BLaER1 (cell line): ENCODE measurements around the gene CPEB3.

Source experiments
- H3K27ac ChIP-seq: shearing (Covaris generic); formaldehyde crosslinking; 2 replicates; pipeline ENCODE4 v1.8.1; 2022
- H3K27me3 ChIP-seq: shearing (Covaris generic); formaldehyde crosslinking; 2 replicates; pipeline ENCODE4 v1.8.1; 2022
- H3K36me3 ChIP-seq: shearing (Covaris generic); formaldehyde crosslinking; 2 replicates; pipeline ENCODE4 v1.8.1; 2022
- H3K4me1 ChIP-seq: shearing (Covaris generic); formaldehyde crosslinking; 2 replicates; pipeline ENCODE4 v1.8.1; 2022
- H3K4me2 ChIP-seq: shearing (Covaris generic); formaldehyde crosslinking; 2 replicates; pipeline ENCODE4 v1.8.1; 2022
- H3K4me3 ChIP-seq: shearing (Covaris generic); formaldehyde crosslinking; 2 replicates; pipeline ENCODE4 v1.8.1; 2022
- H3K9ac ChIP-seq: shearing (Covaris generic); formaldehyde crosslinking; 2 replicates; pipeline ENCODE4 v1.8.1; 2022
- H3K9me3 ChIP-seq: shearing (Covaris generic); formaldehyde crosslinking; 2 replicates; pipeline ENCODE4 v1.8.1; 2022
- H4K20me1 ChIP-seq: shearing (Covaris generic); formaldehyde crosslinking; 2 replicates; pipeline ENCODE4 v1.8.1; 2022
- Cebpa-rat ChIP-seq: shearing (Covaris generic); IDR thresholded peaks from 2 replicates; pipeline ENCODE4 v1.8.1; 2022

The CPEB3 gene

DNA sequence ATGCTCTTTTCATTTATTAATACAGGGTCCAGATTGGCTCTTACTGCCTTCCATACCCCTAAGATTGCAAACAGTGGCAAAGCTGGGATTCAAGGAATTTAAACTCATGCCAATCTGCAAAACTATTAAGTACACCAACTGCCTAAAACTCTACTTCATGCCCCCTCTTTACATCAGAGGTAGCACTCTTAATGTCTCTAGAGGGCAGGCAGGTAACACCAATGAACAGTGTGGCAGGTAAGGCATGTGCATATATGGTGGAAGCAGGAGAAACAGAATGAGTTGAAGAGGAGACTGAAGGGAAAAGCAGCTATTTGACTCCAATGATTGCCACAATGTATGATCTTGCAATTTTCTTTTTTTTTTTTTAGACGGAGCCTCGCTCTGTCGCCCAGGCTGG is 210.6 kb downstream of the CPEB3 start:
- H3K27me3 ChIP-seq: no peaks in the 10 kb centered on the region
- TF ChIP-seq Cebpa-rat: no peak
- no peak overlapping the region for H3K9ac ChIP-seq
- H3K4me3 ChIP-seq: no peak overlapping the region
- no peaks in the 10 kb centered on the region for H4K20me1 ChIP-seq
- H3K9me3 ChIP-seq: no peaks in the 10 kb centered on the region
- H3K36me3 ChIP-seq: peaks cover 11% of the 10 kb centered on the region; the same call in 1 of the 2 replicates
- no peaks in the 10 kb centered on the region for H3K4me1 ChIP-seq
- H3K4me2 ChIP-seq: no peak overlapping the region
- no peak overlapping the region for H3K27ac ChIP-seq

GRCh38 chr10:92079003-92079402 is 211.9 kb downstream of the CPEB3 start:
- TF ChIP-seq Cebpa-rat: no peak
- Histone ChIP-seq H3K27ac (no peak overlapping the region), H3K4me3 (no peak overlapping the region), H4K20me1 (no peaks in the 10 kb centered on the region), H3K4me2 (no peak overlapping the region), H3K27me3 (no peaks in the 10 kb centered on the region), H3K9me3 (no peaks in the 10 kb centered on the region), H3K4me1 (no peaks in the 10 kb centered on the region), H3K36me3 (peaks cover 15% of the 10 kb centered on the region; the same call in 1 of the 2 replicates), H3K9ac (no peak overlapping the region)

- Histone ChIP-seq H3K27me3 (no peaks in the 10 kb centered on the region), H3K36me3 (peaks cover 15% of the 10 kb centered on the region; the same call in 1 of the 2 replicates), H3K27ac (no peak overlapping the region), H3K4me2 (no peak overlapping the region), H3K4me1 (no peaks in the 10 kb centered on the region), H3K4me3 (no peak overlapping the region), H3K9ac (no peak overlapping the region), H4K20me1 (no peaks in the 10 kb centered on the region), H3K9me3 (no peaks in the 10 kb centered on the region)
- TF ChIP-seq Cebpa-rat: no peak
Measured at GRCh38 chr10:92076722-92077121, 214.2 kb downstream of the CPEB3 start.

- TF ChIP-seq Cebpa-rat: no peak
- Histone ChIP-seq H3K4me2 (no peak overlapping the region), H3K27me3 (no peaks in the 10 kb centered on the region), H3K27ac (no peak overlapping the region), H3K4me1 (no peaks in the 10 kb centered on the region), H4K20me1 (no peaks in the 10 kb centered on the region), H3K9ac (no peak overlapping the region), H3K4me3 (no peak overlapping the region), H3K36me3 (peaks cover 10% of the 10 kb centered on the region; the same call in 1 of the 2 replicates), H3K9me3 (no peaks in the 10 kb centered on the region)
Measured at GRCh38 chr10:92075829-92076228, 215.0 kb downstream of the CPEB3 start.

DNA sequence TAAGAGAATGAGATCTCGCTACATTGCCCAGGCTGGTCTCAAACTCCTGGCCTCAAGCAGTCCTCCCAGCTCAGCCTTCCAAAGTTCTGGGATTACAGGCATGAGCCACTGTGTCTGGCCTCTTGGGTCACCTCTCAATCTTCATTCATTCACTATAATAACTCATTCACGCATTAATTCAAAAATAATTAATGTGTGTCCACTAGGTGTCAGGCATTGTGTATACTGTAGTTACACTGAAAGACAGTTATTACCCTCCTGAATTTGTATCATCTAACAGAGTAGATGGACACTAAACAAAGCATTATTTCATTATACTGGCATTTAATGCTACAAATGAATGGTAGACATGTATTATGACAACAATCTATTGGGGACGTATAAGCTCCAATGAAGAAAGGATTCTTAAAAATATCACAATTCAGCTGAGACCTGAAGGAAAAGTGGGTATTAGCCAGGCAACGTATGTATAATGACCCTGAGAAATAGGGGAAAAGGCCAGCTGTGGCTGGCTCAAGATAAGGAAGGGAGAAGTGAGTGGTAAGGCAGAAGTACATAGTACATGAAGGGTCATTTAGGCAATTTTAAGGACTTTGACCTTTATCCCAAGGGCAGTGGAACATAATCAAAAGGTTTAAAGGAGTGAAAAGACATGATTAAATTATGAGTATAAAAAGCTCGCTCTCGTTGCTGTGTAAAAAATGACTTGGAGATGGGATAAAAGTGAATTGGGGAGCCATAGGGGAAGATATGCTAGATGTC is 216.6 kb downstream of the CPEB3 start:
- no peaks in the 10 kb centered on the region for H3K27me3 ChIP-seq
- H3K4me1 ChIP-seq: no peaks in the 10 kb centered on the region
- H3K9ac ChIP-seq: no peak overlapping the region
- no peaks in the 10 kb centered on the region for H3K9me3 ChIP-seq
- H4K20me1 ChIP-seq: no peaks in the 10 kb centered on the region
- H3K4me2 ChIP-seq: no peak overlapping the region
- peaks cover 4% of the 10 kb centered on the region; the same call in 1 of the 2 replicates for H3K36me3 ChIP-seq
- no peak overlapping the region for H3K27ac ChIP-seq
- TF ChIP-seq Cebpa-rat: no peak
- H3K4me3 ChIP-seq: no peak overlapping the region

GRCh38 chr10:92068900-92069299 is 222.0 kb downstream of the CPEB3 start:
- no peak overlapping the region for H3K4me2 ChIP-seq
- H3K9me3 ChIP-seq: no peaks in the 10 kb centered on the region
- no peaks in the 10 kb centered on the region for H3K36me3 ChIP-seq
- no peak overlapping the region for H3K4me3 ChIP-seq
- H3K4me1 ChIP-seq: no peaks in the 10 kb centered on the region
- H4K20me1 ChIP-seq: no peaks in the 10 kb centered on the region
- H3K9ac ChIP-seq: no peak overlapping the region
- no peak for TF ChIP-seq Cebpa-rat
- no peaks in the 10 kb centered on the region for H3K27me3 ChIP-seq
- no peak overlapping the region for H3K27ac ChIP-seq

DNA sequence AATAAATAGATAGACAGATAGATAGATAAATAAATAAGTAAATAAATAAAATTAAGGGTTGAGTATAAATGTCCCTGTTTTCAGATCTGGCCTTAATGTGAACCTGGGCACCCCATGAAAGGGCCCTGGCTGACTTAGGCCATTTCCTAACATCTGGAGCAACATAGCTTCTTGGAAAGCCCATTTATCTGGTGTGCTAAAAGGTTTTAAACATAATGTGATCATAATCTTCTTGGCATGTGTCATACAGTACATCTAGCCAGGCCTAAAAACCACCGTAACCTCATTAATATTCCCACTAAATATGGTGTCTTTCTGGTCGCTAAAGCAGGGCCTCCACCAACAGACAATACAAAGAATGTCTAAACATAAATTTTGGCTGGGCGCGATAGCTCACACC is 224.5 kb downstream of the CPEB3 start:
- no peak overlapping the region for H3K27ac ChIP-seq
- no peaks in the 10 kb centered on the region for H3K9me3 ChIP-seq
- H3K9ac ChIP-seq: no peak overlapping the region
- no peak overlapping the region for H3K4me3 ChIP-seq
- TF ChIP-seq Cebpa-rat: no peak
- no peaks in the 10 kb centered on the region for H3K4me1 ChIP-seq
- no peak overlapping the region for H3K4me2 ChIP-seq
- H3K36me3 ChIP-seq: no peaks in the 10 kb centered on the region
- H3K27me3 ChIP-seq: no peaks in the 10 kb centered on the region
- H4K20me1 ChIP-seq: no peaks in the 10 kb centered on the region

GRCh38 chr10:92064506-92064905 is 226.4 kb downstream of the CPEB3 start:
- Histone ChIP-seq H3K36me3 (no peaks in the 10 kb centered on the region), H3K27ac (no peak overlapping the region), H3K4me3 (no peak overlapping the region), H4K20me1 (no peaks in the 10 kb centered on the region), H3K4me2 (no peak overlapping the region), H3K9me3 (no peaks in the 10 kb centered on the region), H3K4me1 (no peaks in the 10 kb centered on the region), H3K9ac (no peak overlapping the region), H3K27me3 (no peaks in the 10 kb centered on the region)
- TF ChIP-seq Cebpa-rat: no peak

- Histone ChIP-seq H3K9ac (no peak overlapping the region), H4K20me1 (no peaks in the 10 kb centered on the region), H3K4me1 (no peaks in the 10 kb centered on the region), H3K4me2 (no peak overlapping the region), H3K4me3 (no peak overlapping the region), H3K9me3 (no peaks in the 10 kb centered on the region), H3K27ac (no peak overlapping the region), H3K27me3 (no peaks in the 10 kb centered on the region), H3K36me3 (no peaks in the 10 kb centered on the region)
- no peak for TF ChIP-seq Cebpa-rat
Measured at GRCh38 chr10:92062273-92062672, 228.6 kb downstream of the CPEB3 start.

GRCh38 chr10:92054807-92055206 is 236.1 kb downstream of the CPEB3 start:
- H3K9me3 ChIP-seq: no peaks in the 10 kb centered on the region
- H3K4me2 ChIP-seq: no peak overlapping the region
- no peaks in the 10 kb centered on the region for H3K4me1 ChIP-seq
- TF ChIP-seq Cebpa-rat: no peak
- no peak overlapping the region for H3K4me3 ChIP-seq
- H4K20me1 ChIP-seq: no peaks in the 10 kb centered on the region
- peaks cover 17% of the 10 kb centered on the region; the same call in 1 of the 2 replicates for H3K36me3 ChIP-seq
- no peaks in the 10 kb centered on the region for H3K27me3 ChIP-seq
- H3K9ac ChIP-seq: no peak overlapping the region
- H3K27ac ChIP-seq: no peak overlapping the region

DNA sequence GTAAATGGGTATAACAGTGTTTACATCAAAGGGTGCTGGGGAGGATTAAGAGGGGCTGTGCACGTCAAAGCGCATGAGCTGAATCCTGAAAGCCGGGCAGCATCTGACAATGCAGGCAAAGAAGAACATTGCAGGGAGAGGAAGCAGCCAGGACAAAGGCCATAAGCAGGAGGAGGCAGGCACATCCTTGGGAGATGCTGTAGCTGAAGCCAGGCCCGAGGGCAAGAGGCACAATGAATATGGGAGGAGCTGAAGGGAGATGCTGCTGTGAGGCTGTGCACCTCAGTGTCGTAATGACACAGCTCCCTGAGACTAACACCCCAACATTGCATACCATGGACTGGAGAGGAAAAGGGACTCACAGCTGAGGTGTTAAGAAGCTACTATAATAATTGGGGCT is 238.1 kb downstream of the CPEB3 start:
- Histone ChIP-seq H4K20me1 (no peaks in the 10 kb centered on the region), H3K27ac (no peak overlapping the region), H3K4me2 (no peak overlapping the region), H3K9me3 (no peaks in the 10 kb centered on the region), H3K27me3 (no peaks in the 10 kb centered on the region), H3K4me1 (peaks cover 8% of the 10 kb centered on the region), H3K9ac (no peak overlapping the region), H3K36me3 (peaks cover 17% of the 10 kb centered on the region; the same call in 1 of the 2 replicates), H3K4me3 (no peak overlapping the region)
- no peak for TF ChIP-seq Cebpa-rat
